IMR-90 (cell line): Measurements from ENCODE around the gene TSC2. TPM values are rescaled to one million over a fixed set of nuclear protein-coding genes. Genes with fewer than 3 reads are reported as not detected.

Source experiments
- ATAC-seq: fragments of 200-7000 bp; cut with Tn5 transposase; 2 replicates; pipeline ENCODE4 v1.9.1; 2020; ENCODE audit warnings: low read depth, mild to moderate bottlenecking, moderate library complexity
- BruUV-seq: library from RNA; stranded (reverse); fragments of 400-500 nt; replicated peaks from 2 replicates; lab custom pipeline; 2021; lab: Mats Ljungman, UMichigan
- CTCF ChIA-PET: fragments of 300-600 bp; formaldehyde crosslinking; extraction: SDS; loops from one replicate; lab custom pipeline; 2021; ENCODE audit warnings: antibody characterized with exemption; lab: Yijun Ruan, JAX
- POLR2A ChIA-PET: fragments of 300-600 bp; sonication (Branson Sonifier 250); formaldehyde crosslinking; loops from one replicate; lab custom pipeline; 2022; ENCODE audit warnings: antibody characterized with exemption; ENCODE audit not compliant: unreplicated experiment; lab: Charles Lee
- DNase-seq: peaks from one replicate; pipeline ENCODE4 v3.0.0; 2013
- H2AFZ ChIP-seq: replicated peaks from 2 replicates; pipeline ENCODE3; 2013; ENCODE audit warnings: low read length, mild to moderate bottlenecking; ENCODE audit not compliant: poor library complexity
- H2AK5ac ChIP-seq: 2 replicates; pipeline ENCODE4 v1.6.1; 2013; ENCODE audit warnings: low read depth, low read length, inconsistent platforms
- H2AK9ac ChIP-seq: replicated peaks from 2 replicates; pipeline ENCODE3; 2013; ENCODE audit warnings: mild to moderate bottlenecking, low read depth, low read length, moderate library complexity; ENCODE audit not compliant: poor library complexity
- H2BK120ac ChIP-seq: 2 replicates; pipeline ENCODE4 v1.6.1; 2013; ENCODE audit warnings: low read depth, low read length, inconsistent platforms
- H2BK15ac ChIP-seq: 3 replicates; pipeline ENCODE4 v1.6.1; 2013; ENCODE audit warnings: low read depth, low read length, inconsistent platforms
- H2BK20ac ChIP-seq: 2 replicates; pipeline ENCODE4 v1.6.1; 2013; ENCODE audit warnings: low read depth, mild to moderate bottlenecking, inconsistent platforms, low read length, moderate library complexity
- H2BK5ac ChIP-seq: 2 replicates; pipeline ENCODE4 v1.6.1; 2013; ENCODE audit warnings: mild to moderate bottlenecking, low read depth, low read length, inconsistent platforms; ENCODE audit not compliant: poor library complexity, severe bottlenecking
- H3K14ac ChIP-seq: replicated peaks from 2 replicates; pipeline ENCODE4 v1.6.1; 2013; ENCODE audit warnings: low read depth, low read length, inconsistent platforms
- H3K18ac ChIP-seq: 2 replicates; pipeline ENCODE4 v1.6.1; 2013; ENCODE audit warnings: low read depth, low read length, control low read depth
- H3K23ac ChIP-seq: 2 replicates; pipeline ENCODE4 v1.6.1; 2013; ENCODE audit warnings: low read depth, low read length, inconsistent platforms
- H3K27ac ChIP-seq: 2 replicates; pipeline ENCODE4 v1.5.1; 2013; ENCODE audit warnings: mild to moderate bottlenecking, control low read depth, low read length; ENCODE audit not compliant: insufficient read depth
- H3K27me3 ChIP-seq: 2 replicates; pipeline ENCODE4 v1.6.1; 2013; ENCODE audit warnings: low read length; ENCODE audit not compliant: control insufficient read depth, insufficient read depth
- H3K36me3 ChIP-seq: 2 replicates; pipeline ENCODE4 v1.6.1; 2013; ENCODE audit warnings: low read length, mixed read lengths; ENCODE audit not compliant: control insufficient read depth, insufficient read depth
- H3K4ac ChIP-seq: 2 replicates; pipeline ENCODE4 v1.6.1; 2013; ENCODE audit warnings: low read depth, low read length, inconsistent platforms
- H3K4me1 ChIP-seq: 2 replicates; pipeline ENCODE4 v1.6.1; 2013; ENCODE audit warnings: low read length, mixed read lengths; ENCODE audit not compliant: control insufficient read depth, insufficient read depth
- H3K4me2 ChIP-seq: 2 replicates; pipeline ENCODE4 v1.6.1; 2013; ENCODE audit warnings: low read depth, mild to moderate bottlenecking, control low read depth, low read length, moderate library complexity
- H3K4me3 ChIP-seq: 2 replicates; pipeline ENCODE4 v1.5.1; 2013; ENCODE audit warnings: low read depth, mild to moderate bottlenecking, control low read depth, low read length, moderate library complexity; ENCODE audit not compliant: insufficient read depth
- H3K56ac ChIP-seq: 2 replicates; pipeline ENCODE4 v1.6.1; 2013; ENCODE audit warnings: low read length, inconsistent platforms; ENCODE audit not compliant: insufficient read depth; ENCODE audit errors: extremely low read depth
- H3K79me1 ChIP-seq, 2 experiments: 2 replicates each; pipeline ENCODE4 v1.6.1; 2013; ENCODE audit warnings: low read length in 2 of 2, inconsistent platforms in 1 of 2, low read depth in 1 of 2
- H3K9ac ChIP-seq: 2 replicates; pipeline ENCODE4 v1.6.1; 2013; ENCODE audit warnings: low read depth, low read length, control low read depth
- H3K9me1 ChIP-seq: 2 replicates; pipeline ENCODE4 v1.6.1; 2013; ENCODE audit warnings: low read length, inconsistent platforms; ENCODE audit not compliant: insufficient read depth
- H3K9me3 ChIP-seq: 2 replicates; pipeline ENCODE4 v1.6.1; 2013; ENCODE audit warnings: low read length; ENCODE audit not compliant: control insufficient read depth, insufficient read depth
- H4K20me1 ChIP-seq: 2 replicates; pipeline ENCODE4 v1.6.1; 2013; ENCODE audit warnings: low read length, inconsistent platforms; ENCODE audit not compliant: insufficient read depth
- H4K5ac ChIP-seq: 2 replicates; pipeline ENCODE4 v1.6.1; 2013; ENCODE audit warnings: mild to moderate bottlenecking, low read depth, low read length, control low read depth
- H4K8ac ChIP-seq, 2 experiments: 2 replicates each; pipeline ENCODE4 v1.6.1; 2013; ENCODE audit warnings: low read depth in 2 of 2, low read length in 2 of 2, control low read depth in 1 of 2, inconsistent platforms in 1 of 2
- H4K91ac ChIP-seq: 2 replicates; pipeline ENCODE4 v1.6.1; 2013; ENCODE audit warnings: low read depth, low read length, inconsistent platforms; ENCODE audit not compliant: insufficient read depth
- BHLHE40 ChIP-seq: fragments of 150-350 bp; IDR thresholded peaks from 2 replicates; pipeline ENCODE4 v1.6.1; 2016; ENCODE audit warnings: mild to moderate bottlenecking, low read depth, low read length
- CHD1 ChIP-seq: IDR thresholded peaks from 2 replicates; pipeline ENCODE4 v1.6.1; 2012; ENCODE audit warnings: low read depth, low read length, improper control_type of control experiment
- FOS ChIP-seq: fragments of 150-350 bp; IDR thresholded peaks from 2 replicates; pipeline ENCODE4 v1.6.1; 2016; ENCODE audit warnings: low read depth, low read length
- NFE2L2 ChIP-seq: fragments of 150-350 bp; IDR thresholded peaks from 2 replicates; pipeline ENCODE4 v1.6.1; 2016; ENCODE audit warnings: low read depth, mild to moderate bottlenecking, low read length
- POLR2A ChIP-seq: IDR thresholded peaks from 2 replicates; pipeline ENCODE4 v1.6.1; 2012; ENCODE audit warnings: mild to moderate bottlenecking, low read depth, low read length
- RAD21 ChIP-seq: IDR thresholded peaks from 2 replicates; pipeline ENCODE4 v1.6.1; 2012; ENCODE audit warnings: low read length, improper control_type of control experiment
- RCOR1 ChIP-seq: IDR thresholded peaks from 2 replicates; pipeline ENCODE4 v1.6.1; 2012; ENCODE audit warnings: mild to moderate bottlenecking, low read length, improper control_type of control experiment; ENCODE audit not compliant: insufficient replicate concordance
- RFX5 ChIP-seq: IDR thresholded peaks from 2 replicates; pipeline ENCODE4 v1.8.0; 2012; ENCODE audit warnings: low read depth, mild to moderate bottlenecking, low read length, moderate library complexity
- SMC3 ChIP-seq: fragments of 150-350 bp; IDR thresholded peaks from 2 replicates; pipeline ENCODE4 v1.6.1; 2016; ENCODE audit warnings: low read depth, mild to moderate bottlenecking, antibody characterized with exemption, low read length, moderate library complexity
- WGBS, 2 experiments: methylation state at CpG; one replicate each; pipeline versions ENCODE4 v1.1.5 to v1.1.7; 2013; ENCODE audit warnings: missing lambda C conversion rate in 2 of 2; ENCODE audit not compliant: insufficient read length in 1 of 2; ENCODE audit errors: extremely low coverage in 2 of 2; 5-methylcytosine and 5-hydroxymethylcytosine counted together
- dilution Hi-C: fragments of 300-500 bp; cut with HindIII; formaldehyde crosslinking; loops from one replicate; pipeline ENCODE4 v1.14.3; 2018; ENCODE audit warnings: low sequenced_read_pairs; ENCODE audit not compliant: unreplicated experiment
- in situ Hi-C: fragments of 300-500 bp; cut with MboI; formaldehyde crosslinking; loops from 3 replicates; pipeline ENCODE4 v1.14.3; 2019; ENCODE audit warnings: low sequenced_read_pairs, inconsistent platforms, mixed read lengths
- intact Hi-C: fragments of 100-400 bp; cut with micrococcal nuclease; formaldehyde crosslinking; loops from 2 replicates; pipeline ENCODE4 v1.10.0; 2022
- polyA plus RNA-seq, 3 experiments: library from polyadenylated mRNA; depleted of rRNA; stranded (reverse); fragments of >200 nt; gene quantifications; 2 replicates each; pipeline ENCODE4 v1.2.3, GENCODE V29; 2012; ENCODE audit warnings: low replicate concordance in 1 of 3
- total RNA-seq: library from RNA; depleted of rRNA; stranded (reverse); fragments of >200 nt; gene quantifications from 2 replicates; pipeline ENCODE4 v1.2.3, GENCODE V29; 2012

Gene TSC2
- total and polyA plus RNA-seq, 2 of the 4 experiments (the other 2 are of a cell fraction) = 31.4 to 88.6 TPM

DNA sequence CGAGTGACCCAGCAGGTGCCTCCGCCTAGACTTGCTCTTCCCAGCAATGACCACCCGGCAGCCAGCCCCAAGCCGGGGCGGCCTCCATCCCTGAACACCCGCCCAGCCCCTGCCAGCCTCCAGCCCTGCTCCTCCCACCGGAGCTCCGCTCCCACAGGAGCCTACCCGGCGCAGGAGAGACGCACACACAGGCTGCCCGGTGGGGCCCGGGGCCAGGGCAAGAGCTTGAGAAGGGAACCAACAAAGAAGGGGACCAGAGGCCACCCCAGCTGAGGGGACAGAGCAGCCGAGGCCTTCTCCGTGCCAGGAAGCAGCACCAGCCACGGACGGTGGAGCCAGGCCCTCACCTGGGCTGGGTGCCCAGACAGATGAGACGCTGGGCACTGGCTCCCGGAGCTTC lies 74.1 kb downstream of the TSC2 start:
- no peak overlapping the region for H4K5ac ChIP-seq
- H4K8ac ChIP-seq = no peak overlapping the region
- in situ Hi-C loops = no loop called here
- DNase-seq = no peak
- peaks cover 4 to 24% of the 10 kb centered on the region in 2 experiments; a peak in 3 of 4 replicates for H3K79me1 ChIP-seq
- ChIA-PET POLR2A (no interaction called here), CTCF (interaction anchor here (0.6 to 1.6 kb wide), 2 partner anchors 19 to 33 kb away, joined by 3 to 7 read pairs; no protein-coding TSS in a partner anchor)
- H3K4me3 ChIP-seq = no peak overlapping the region
- no peak overlapping the region for H2BK20ac ChIP-seq
- no peak for ATAC-seq
- no peak overlapping the region for H2BK120ac ChIP-seq
- no peaks in the 10 kb centered on the region for H3K27me3 ChIP-seq
- no peak overlapping the region for H4K91ac ChIP-seq
- no peaks in the 10 kb centered on the region for H3K36me3 ChIP-seq
- BruUV-seq = no TSS peak
- H2AK5ac ChIP-seq = no peak overlapping the region
- H3K4ac ChIP-seq = no peak overlapping the region
- H2AFZ ChIP-seq = no peak overlapping the region
- WGBS, 2 experiments = 97% methylated on average over 3 of the region's 19 CpGs; no CpG with 5 or more reads in 1 of the 2 experiments
- H4K20me1 ChIP-seq = peaks cover 19% of the 10 kb centered on the region
- H3K4me1 ChIP-seq = peaks cover 29% of the 10 kb centered on the region
- H2BK15ac ChIP-seq = no peak overlapping the region
- dilution Hi-C loops = no loop called here
- no peak overlapping the region for H3K27ac ChIP-seq
- no peak overlapping the region for H3K14ac ChIP-seq
- no peak overlapping the region for H3K23ac ChIP-seq
- H3K4me2 ChIP-seq = no peak overlapping the region
- H3K9me3 ChIP-seq = no peaks in the 10 kb centered on the region
- no peak for TF ChIP-seq RFX5
- no peak for TF ChIP-seq CHD1
- no peak for TF ChIP-seq RAD21
- TF ChIP-seq POLR2A = no peak
- no peak for TF ChIP-seq RCOR1
- TF ChIP-seq NFE2L2 = no peak
- no peak for TF ChIP-seq BHLHE40
- TF ChIP-seq SMC3 = no peak
- TF ChIP-seq FOS = no peak
- no peak overlapping the region for H3K9ac ChIP-seq
- no peak overlapping the region for H3K18ac ChIP-seq
- no peak overlapping the region for H3K56ac ChIP-seq
- H3K9me1 ChIP-seq = no peaks in the 10 kb centered on the region
- H2AK9ac ChIP-seq = no peak overlapping the region
- H2BK5ac ChIP-seq = no peak overlapping the region
- intact Hi-C loops = no loop called here
